Measurements from ENCODE around the gene TBATA. TPM values are rescaled to one million over a fixed set of nuclear protein-coding genes. Genes with fewer than 3 reads are reported as not detected.

TBATA gene
- polyA plus RNA-seq, 1 of the 3 experiments (the other 2 are of a cell fraction), result not detected

- H2AFZ ChIP-seq (ENCODE audit: low read depth), result no peak overlapping the region
- POLR2A ChIA-PET, result no interaction called here
- no peaks in the 10 kb centered on the region for H3K27me3 ChIP-seq (ENCODE audit: insufficient read depth)
- H3K79me2 ChIP-seq (ENCODE audit: insufficient read depth), result no peaks in the 10 kb centered on the region
- H3K27ac ChIP-seq (ENCODE audit: low read depth in 2 of 2, low read length in 1 of 2), result no peak overlapping the region; a peak in 1 of 4 replicates
- H3K9me2 ChIP-seq, result no peaks in the 10 kb centered on the region
- peaks cover 0 to 7% of the 10 kb centered on the region in 2 experiments; a peak in 1 of 4 replicates for H3K4me1 ChIP-seq (ENCODE audit: control insufficient read depth in 1 of 2, insufficient read depth in 2 of 2, low read depth in 1 of 2, low read length in 1 of 2)
- no peaks in the 10 kb centered on the region for H3K36me3 ChIP-seq (replicated peaks in 1 of 2; ENCODE audit: control insufficient read depth in 1 of 2, insufficient read depth in 2 of 2, low read length in 1 of 2)
- 6% methylated on average over 1 of the region's 3 CpGs for WGBS (ENCODE audit: low lambda C conversion rate)
- no peaks in the 10 kb centered on the region for H4K20me1 ChIP-seq (ENCODE audit: insufficient read depth)
- no peak overlapping the region for H3K9ac ChIP-seq
- DNase-seq, result no peak
- H3K4me2 ChIP-seq, result no peak overlapping the region
- H3K9me3 ChIP-seq, result no peaks in the 10 kb centered on the region
- no peaks in the 10 kb centered on the region for H3F3A ChIP-seq (replicated peaks; ENCODE audit: insufficient read depth)
- TF ChIP-seq FOXJ3 (CRISPR knock-in tag; IDR thresholded peaks at IDR 0.05) (no peak), RFX5 (IDR thresholded peaks at IDR 0.05; ENCODE audit: low read length) (no peak)
- TF ChIP-seq, protein P1, sequence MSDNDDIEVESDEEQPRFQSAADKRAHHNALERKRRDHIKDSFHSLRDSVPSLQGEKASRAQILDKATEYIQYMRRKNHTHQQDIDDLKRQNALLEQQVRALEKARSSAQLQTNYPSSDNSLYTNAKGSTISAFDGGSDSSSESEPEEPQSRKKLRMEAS (IDR thresholded peaks at IDR 0.05; ENCODE audit: low read depth), result no peak
- no peak overlapping the region for H3K4me3 ChIP-seq (ENCODE audit: low read depth in 2 of 2, low read length in 1 of 2)
- CTCF ChIA-PET, result interaction anchor here (7.3 kb wide), 1 partner anchor 212 kb away, joined by 118 read pairs; no protein-coding TSS in a partner anchor
Measured at GRCh38 chr10:70763567-70763966, 21.6 kb downstream of the TBATA start.

- Histone ChIP-seq H3K27ac (ENCODE audit: low read depth in 2 of 2, low read length in 1 of 2) (no peak overlapping the region), H3K4me1 (ENCODE audit: control insufficient read depth in 1 of 2, insufficient read depth in 2 of 2, low read depth in 1 of 2, low read length in 1 of 2) (peaks cover 0 to 14% of the 10 kb centered on the region in 2 experiments; a peak in 1 of 4 replicates), H3K27me3 (ENCODE audit: insufficient read depth) (no peaks in the 10 kb centered on the region), H3F3A (replicated peaks; ENCODE audit: insufficient read depth) (no peaks in the 10 kb centered on the region), H3K4me3 (ENCODE audit: low read depth in 2 of 2, low read length in 1 of 2) (no peak overlapping the region), H3K9me2 (no peaks in the 10 kb centered on the region), H2AFZ (ENCODE audit: low read depth) (no peak overlapping the region), H3K9ac (no peak overlapping the region), H3K4me2 (no peak overlapping the region), H4K20me1 (ENCODE audit: insufficient read depth) (no peaks in the 10 kb centered on the region), H3K9me3 (no peaks in the 10 kb centered on the region), H3K36me3 (replicated peaks in 1 of 2; ENCODE audit: control insufficient read depth in 1 of 2, insufficient read depth in 2 of 2, low read length in 1 of 2) (no peaks in the 10 kb centered on the region), H3K79me2 (ENCODE audit: insufficient read depth) (no peaks in the 10 kb centered on the region)
- TF ChIP-seq MEF2A (IDR thresholded peaks at IDR 0.05; ENCODE audit: borderline replicate concordance, low read depth) (no peak), RCOR1 (IDR thresholded peaks at IDR 0.05; ENCODE audit: low read length) (no peak), IRF3 (IDR thresholded peaks at IDR 0.05; ENCODE audit: low read depth, low read length) (no peak), FOXJ3 (CRISPR knock-in tag; IDR thresholded peaks at IDR 0.05) (no peak), JUND (IDR thresholded peaks at IDR 0.05) (no peak), SIN3A (IDR thresholded peaks at IDR 0.05; ENCODE audit: borderline replicate concordance, low read depth, low read length) (no peak), USF1 (IDR thresholded peaks at IDR 0.05; ENCODE audit: borderline replicate concordance, low read depth) (no peak), FOSL2 (IDR thresholded peaks at IDR 0.05; ENCODE audit: borderline replicate concordance, low read depth) (no peak)
- CTCF ChIA-PET, result interaction anchor here (0.7 to 7.3 kb wide), 3 partner anchors 211 to 1613 kb away, joined by 3 to 118 read pairs (median 4); no protein-coding TSS in a partner anchor
- 40% methylated on average over 7 of the region's 7 CpGs for WGBS (ENCODE audit: low lambda C conversion rate)
- POLR2A ChIA-PET, result no interaction called here
- no peak for DNase-seq
Measured at GRCh38 chr10:70762441-70763175, 22.6 kb downstream of the TBATA start.
